ENCODE measurements around the gene SDC4.

SDC4 gene
- 48.8 to 917 (median 90.8) reads per million in 17 experiments for total RNA-seq

GRCh38 chr20:45347936-45348778, at the start of gene SDC4:
TSS of gene SDC4 (minus strand) at chr20:45348424. CDS start at chr20:45348384, 40 bp downstream.
- DNase-seq, result peak; percentile 66 to 89 (median 80)

- DNase-seq, result no peak
Observed at GRCh38 chr20:45395114-45395415, 46.8 kb upstream of the SDC4 start.

- DNase-seq, result no peak
Observed at GRCh38 chr20:45394221-45395113, 46.2 kb upstream of the SDC4 start.

- peak in 1 of 4 experiments; percentile 14 for DNase-seq
Observed at GRCh38 chr20:45392733-45393132, 44.5 kb upstream of the SDC4 start.

- DNase-seq, result no peak
Observed at GRCh38 chr20:45391559-45391958, 43.3 kb upstream of the SDC4 start.

- peak in 1 of 4 experiments; percentile 14 for DNase-seq
Observed at GRCh38 chr20:45390931-45391330, 42.7 kb upstream of the SDC4 start.

- no peak for DNase-seq
Observed at GRCh38 chr20:45387274-45387673, 39.0 kb upstream of the SDC4 start.

- DNase-seq, result no peak
Observed at GRCh38 chr20:45378191-45378590, 30.0 kb upstream of the SDC4 start, which contains the start of gene TP53TG5. TSS of gene TP53TG5 (minus strand) at chr20:45378325. CDS start at chr20:45378236, 89 bp downstream.

- DNase-seq, result no peak
Observed at GRCh38 chr20:45377269-45377668, 29.0 kb upstream of the SDC4 start.

GRCh38 chr20:45374966-45375365, 26.7 kb upstream of the SDC4 start:
- DNase-seq, result no peak

GRCh38 chr20:45374101-45374467, 25.9 kb upstream of the SDC4 start:
- no peak for DNase-seq

GRCh38 chr20:45373353-45374100, 25.3 kb upstream of the SDC4 start:
- DNase-seq, result peak; percentile 84 to 92 (median 89)

GRCh38 chr20:45372646-45373352, 24.6 kb upstream of the SDC4 start:
- peak in 2 of 4 experiments; percentile 38 for DNase-seq

- no peak for DNase-seq
Observed at GRCh38 chr20:45372241-45372640, 24.0 kb upstream of the SDC4 start.

GRCh38 chr20:45370571-45371160, 22.4 kb upstream of the SDC4 start:
- no peak for DNase-seq

- peak; percentile 75 to 86 (median 83) for DNase-seq
Observed at GRCh38 chr20:45368221-45368980, 20.2 kb upstream of the SDC4 start.

- DNase-seq, result no peak
Observed at GRCh38 chr20:45367126-45367525, 18.9 kb upstream of the SDC4 start.

- DNase-seq, result no peak
Observed at GRCh38 chr20:45366631-45367030, 18.4 kb upstream of the SDC4 start.

- DNase-seq, result no peak
Observed at GRCh38 chr20:45366192-45366591, 18.0 kb upstream of the SDC4 start.

- DNase-seq, result no peak
Observed at GRCh38 chr20:45365444-45365970, 17.3 kb upstream of the SDC4 start.

Data from suppressor macrophage (primary cell).